Neural cell (in vitro differentiated cells): ENCODE measurements around the gene FBLIM1. TPM values are rescaled to one million over a fixed set of nuclear protein-coding genes. Genes with fewer than 3 reads are reported as not detected.

Experiments used
- H2AFZ ChIP-seq: fragments of 200-600, 300-800 bp; sonication (generic), shearing (Covaris generic); 2 replicates; pipeline ENCODE4 v1.6.0; 2014; ENCODE audit warnings: low read depth, mild to moderate bottlenecking, antibody characterized with exemption, low read length, moderate library complexity
- H3F3A ChIP-seq: fragments of 200-600 bp; shearing (Covaris generic); 2 replicates; pipeline ENCODE4 v1.6.1; 2016; ENCODE audit warnings: mild to moderate bottlenecking, moderate library complexity, mixed read lengths, antibody characterized with exemption, low read length; ENCODE audit not compliant: insufficient read depth, poor library complexity, severe bottlenecking
- H3K27ac ChIP-seq: fragments of 200-600, 300-800 bp; sonication (generic), shearing (Covaris generic); 2 replicates; pipeline ENCODE4 v1.5.1; 2014; ENCODE audit warnings: mild to moderate bottlenecking, low read length, moderate library complexity
- H3K27me3 ChIP-seq: fragments of 300-800, 200-600 bp; sonication (generic), shearing (Covaris generic); 2 replicates; pipeline ENCODE4 v1.6.0; 2014; ENCODE audit warnings: mild to moderate bottlenecking, low read depth, low read length, moderate library complexity; ENCODE audit not compliant: insufficient read depth
- H3K36me3 ChIP-seq: fragments of 300-800, 200-600 bp; sonication (generic), shearing (Covaris generic); 2 replicates; pipeline ENCODE4 v1.5.1; 2014; ENCODE audit warnings: mild to moderate bottlenecking, antibody characterized with exemption, low read length, moderate library complexity; ENCODE audit not compliant: insufficient read depth
- H3K4me2 ChIP-seq: fragments of 300-800, 200-600 bp; sonication (generic), shearing (Covaris generic); 2 replicates; pipeline ENCODE4 v1.6.0; 2014; ENCODE audit warnings: mild to moderate bottlenecking, low read length
- H3K4me3 ChIP-seq: fragments of 300-800, 200-600 bp; sonication (generic), shearing (Covaris generic); 2 replicates; pipeline ENCODE4 v1.5.1; 2014; ENCODE audit warnings: mild to moderate bottlenecking, low read length, moderate library complexity
- H3K79me2 ChIP-seq: fragments of 200-600 bp; shearing (Covaris generic); replicated peaks from 2 replicates; pipeline ENCODE4 v1.6.0; 2014; ENCODE audit warnings: mild to moderate bottlenecking, low read length, moderate library complexity; ENCODE audit not compliant: insufficient read depth
- H3K9ac ChIP-seq: fragments of 300-800, 200-600 bp; sonication (generic), shearing (Covaris generic); 2 replicates; pipeline ENCODE4 v1.6.1; 2016; ENCODE audit warnings: mild to moderate bottlenecking, low read length, mixed read lengths
- H3K9me2 ChIP-seq: fragments of 200-600 bp; shearing (Covaris generic); 2 replicates; pipeline ENCODE4 v1.6.1; 2016; ENCODE audit warnings: mild to moderate bottlenecking, low read length, mixed read lengths; ENCODE audit not compliant: insufficient read depth
- H3K9me3 ChIP-seq: fragments of 200-600, 300-800 bp; sonication (generic), shearing (Covaris generic); 2 replicates; pipeline ENCODE4 v1.6.1; 2016; ENCODE audit warnings: mild to moderate bottlenecking, mixed run types, low read length, moderate library complexity, mixed read lengths
- H4K20me1 ChIP-seq: fragments of 200-600 bp; shearing (Covaris generic); 2 replicates; pipeline ENCODE4 v1.6.1; 2016; ENCODE audit warnings: mild to moderate bottlenecking, mixed run types; ENCODE audit not compliant: insufficient read depth
- EP300 ChIP-seq: fragments of 450-650 bp; conservative IDR thresholded peaks from 2 replicates; pipeline ENCODE4 v1.6.1; 2014; ENCODE audit warnings: antibody characterized with exemption, mild to moderate bottlenecking, moderate library complexity; ENCODE audit not compliant: poor library complexity, severe bottlenecking
- EZH2 ChIP-seq: fragments of 200-600, 300-800 bp; shearing (Covaris generic), sonication (generic); IDR thresholded peaks from 2 replicates; pipeline ENCODE4 v1.6.1; 2014; ENCODE audit warnings: antibody characterized with exemption, low read length, borderline replicate concordance, mild to moderate bottlenecking; ENCODE audit not compliant: insufficient read depth, poor library complexity, severe bottlenecking
- MXI1 ChIP-seq: fragments of 450-650 bp; conservative IDR thresholded peaks from 2 replicates; pipeline ENCODE4 v1.6.1; 2014; ENCODE audit warnings: antibody characterized with exemption, mild to moderate bottlenecking; ENCODE audit not compliant: poor library complexity, severe bottlenecking
- POLR2AphosphoS5 ChIP-seq: IDR thresholded peaks from 2 replicates; pipeline ENCODE4 v1.6.1; 2012
- RAD21 ChIP-seq: fragments of 450-650 bp; conservative IDR thresholded peaks from 2 replicates; pipeline ENCODE4 v1.6.1; 2014; ENCODE audit warnings: antibody characterized with exemption, mild to moderate bottlenecking, moderate library complexity
- REST ChIP-seq: IDR thresholded peaks from 2 replicates; pipeline ENCODE4 v1.6.1; 2012; ENCODE audit warnings: borderline replicate concordance
- SMC3 ChIP-seq: fragments of 450-650 bp; conservative IDR thresholded peaks from 2 replicates; pipeline ENCODE4 v1.6.1; 2014; ENCODE audit warnings: antibody characterized with exemption, mild to moderate bottlenecking, moderate library complexity; ENCODE audit not compliant: poor library complexity
- TAF1 ChIP-seq: IDR thresholded peaks from 2 replicates; pipeline ENCODE4 v1.6.1; 2012; ENCODE audit warnings: low read depth
- polyA plus RNA-seq: library from polyadenylated mRNA; depleted of rRNA; stranded (reverse); fragments of >200 nt; gene quantifications from 2 replicates; pipeline ENCODE4 v1.2.3, GENCODE V29; 2014
- TF ChIP-seq, protein P1 (sequence below): fragments of 450-650 bp; IDR thresholded peaks from 2 replicates; pipeline ENCODE4 v1.5.1; 2014; ENCODE audit warnings: antibody characterized with exemption, mild to moderate bottlenecking, moderate library complexity; ENCODE audit not compliant: poor library complexity, severe bottlenecking

Gene FBLIM1
- polyA plus RNA-seq, 1 donor from 2014 or later, result 24.9 TPM

- H3K4me2 ChIP-seq, result peak overlapping the region; percentile 36
- H3K9me2 ChIP-seq, result no peaks in the 10 kb centered on the region
- peak overlapping the region; percentile 84 for H3K4me3 ChIP-seq
- peak overlapping the region; percentile 85 for H3K9ac ChIP-seq
- no peaks in the 10 kb centered on the region for H3K9me3 ChIP-seq
- H3K27me3 ChIP-seq, result peaks cover 15% of the 10 kb centered on the region
- H3K79me2 ChIP-seq, result peaks cover 6% of the 10 kb centered on the region
- no peaks in the 10 kb centered on the region for H3F3A ChIP-seq
- H3K36me3 ChIP-seq, result no peaks in the 10 kb centered on the region
- H4K20me1 ChIP-seq, result no peaks in the 10 kb centered on the region
- H2AFZ ChIP-seq, result peak overlapping the region; percentile 8
- TF ChIP-seq EP300 (no peak), RAD21 (no peak), POLR2AphosphoS5 (no peak), REST (no peak), EZH2 (no peak), TAF1 (no peak), MXI1 (no peak), SMC3 (no peak)
- TF ChIP-seq, protein P1, sequence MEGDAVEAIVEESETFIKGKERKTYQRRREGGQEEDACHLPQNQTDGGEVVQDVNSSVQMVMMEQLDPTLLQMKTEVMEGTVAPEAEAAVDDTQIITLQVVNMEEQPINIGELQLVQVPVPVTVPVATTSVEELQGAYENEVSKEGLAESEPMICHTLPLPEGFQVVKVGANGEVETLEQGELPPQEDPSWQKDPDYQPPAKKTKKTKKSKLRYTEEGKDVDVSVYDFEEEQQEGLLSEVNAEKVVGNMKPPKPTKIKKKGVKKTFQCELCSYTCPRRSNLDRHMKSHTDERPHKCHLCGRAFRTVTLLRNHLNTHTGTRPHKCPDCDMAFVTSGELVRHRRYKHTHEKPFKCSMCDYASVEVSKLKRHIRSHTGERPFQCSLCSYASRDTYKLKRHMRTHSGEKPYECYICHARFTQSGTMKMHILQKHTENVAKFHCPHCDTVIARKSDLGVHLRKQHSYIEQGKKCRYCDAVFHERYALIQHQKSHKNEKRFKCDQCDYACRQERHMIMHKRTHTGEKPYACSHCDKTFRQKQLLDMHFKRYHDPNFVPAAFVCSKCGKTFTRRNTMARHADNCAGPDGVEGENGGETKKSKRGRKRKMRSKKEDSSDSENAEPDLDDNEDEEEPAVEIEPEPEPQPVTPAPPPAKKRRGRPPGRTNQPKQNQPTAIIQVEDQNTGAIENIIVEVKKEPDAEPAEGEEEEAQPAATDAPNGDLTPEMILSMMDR, result no peak
- no peak overlapping the region for H3K27ac ChIP-seq
Measured at GRCh38 chr1:15757575-15758342, 836 bp upstream of the FBLIM1 start.

DNA sequence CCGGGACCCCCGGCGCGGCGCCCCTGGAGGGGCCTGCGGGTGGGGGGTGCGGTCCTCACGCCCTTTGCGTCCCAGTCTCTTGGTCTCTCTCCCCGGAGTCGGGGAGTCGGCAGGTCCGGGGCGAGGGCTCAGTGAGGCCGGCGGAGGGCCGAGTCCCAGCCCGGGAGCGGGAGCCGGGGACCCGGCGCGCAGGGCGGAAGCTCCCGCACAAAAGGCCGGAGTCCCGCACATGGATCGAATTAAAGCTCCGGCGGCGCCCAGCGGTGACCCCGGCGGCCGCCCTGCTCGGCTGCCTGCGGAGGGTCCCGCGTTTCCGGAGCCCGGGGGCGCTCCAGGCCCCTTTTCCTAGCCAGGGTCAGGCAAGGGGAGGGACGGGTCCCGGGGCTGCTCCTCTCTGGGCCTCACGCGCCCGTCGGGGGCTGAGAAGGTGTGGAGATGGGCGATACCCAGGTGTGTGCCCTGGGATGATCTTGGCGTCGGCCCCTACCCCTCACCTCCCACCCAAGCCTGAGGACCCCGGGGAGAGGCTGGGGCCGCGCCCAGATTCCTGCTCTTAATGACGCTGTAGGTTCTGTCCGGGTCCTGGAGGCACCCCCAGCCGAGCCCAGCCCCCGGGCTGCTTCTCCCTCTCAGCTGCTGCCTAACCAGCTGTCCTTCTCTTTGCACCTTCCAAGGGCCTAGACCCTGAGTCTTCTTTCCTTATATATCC lies 512 bp downstream of the FBLIM1 start:
- no peak overlapping the region for H2AFZ ChIP-seq
- peak overlapping the region; percentile 84 for H3K4me3 ChIP-seq
- peaks cover 15% of the 10 kb centered on the region for H3K27me3 ChIP-seq
- no peaks in the 10 kb centered on the region for H3F3A ChIP-seq
- peaks cover 6% of the 10 kb centered on the region for H3K79me2 ChIP-seq
- H3K9me3 ChIP-seq, result no peaks in the 10 kb centered on the region
- H3K4me2 ChIP-seq, result peak overlapping the region; percentile 61
- no peaks in the 10 kb centered on the region for H4K20me1 ChIP-seq
- no peaks in the 10 kb centered on the region for H3K36me3 ChIP-seq
- no peaks in the 10 kb centered on the region for H3K9me2 ChIP-seq
- peak overlapping the region; percentile 85 for H3K9ac ChIP-seq
- TF ChIP-seq TAF1 (no peak), REST (peak; percentile 19), POLR2AphosphoS5 (peak; percentile 20), MXI1 (no peak)
- peak overlapping the region; percentile 31 for H3K27ac ChIP-seq
